Retinal pigment epithelial cell (primary cell): Measurements from ENCODE around the gene RXRA.

Source experiments
- DNase-seq: peaks from one replicate; pipeline ENCODE4 v3.0.0-alpha.2; 2010; ENCODE audit warnings: low read depth
- H3K4me3 ChIP-seq: 2 replicates; pipeline ENCODE4 v1.5.1; 2011; ENCODE audit warnings: mild to moderate bottlenecking, low read length, control low read depth, moderate library complexity
- TF ChIP-seq, protein P1 (sequence below): conservative IDR thresholded peaks from 2 replicates; pipeline ENCODE4 v1.5.1; 2011; ENCODE audit warnings: low read depth, low read length, control low read depth, inconsistent platforms

Gene RXRA

DNA sequence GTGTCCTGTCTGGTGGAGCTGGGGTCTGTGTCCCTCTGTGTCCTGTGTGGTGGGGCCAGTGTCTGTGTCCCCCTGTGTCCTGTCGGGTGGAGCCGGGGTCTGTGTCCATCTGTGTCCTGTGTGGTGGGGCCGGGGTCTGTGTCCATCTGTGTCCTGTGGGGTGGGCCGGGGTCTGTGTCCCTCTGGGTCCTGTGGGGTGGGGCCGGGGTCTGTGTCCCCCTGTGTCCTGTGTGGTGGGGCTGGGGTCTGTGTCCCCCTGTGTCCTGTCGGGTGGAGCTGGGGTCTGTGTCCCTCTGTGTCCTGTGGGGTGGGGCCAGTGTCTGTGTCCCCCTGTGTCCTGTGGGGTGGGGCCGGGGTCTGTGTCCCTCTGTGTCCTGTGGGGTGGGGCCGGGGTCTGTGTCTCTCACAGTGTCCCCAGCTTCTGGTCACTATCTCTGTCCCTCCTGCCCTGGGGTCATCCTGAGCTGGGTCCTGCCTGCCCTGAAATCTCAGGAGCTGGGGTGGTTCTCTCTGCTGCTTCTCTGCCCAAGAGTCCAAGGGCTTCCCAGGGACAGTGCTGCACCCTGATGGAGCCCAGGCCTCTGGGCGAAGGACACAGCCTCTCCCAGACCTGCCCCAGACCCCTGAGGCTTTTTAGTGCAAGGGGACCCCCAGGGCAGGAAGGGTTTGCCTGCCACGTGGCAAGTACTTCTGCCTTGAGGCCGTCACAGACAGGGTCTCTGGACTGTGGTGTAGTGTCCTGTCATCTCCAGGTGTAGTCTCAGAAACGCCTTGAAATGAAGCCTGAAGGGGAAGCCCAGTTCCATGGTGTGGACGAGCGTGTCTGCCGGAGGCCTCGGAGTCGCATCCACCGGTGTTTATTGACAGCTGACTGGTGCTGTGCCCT lies 131.3 kb downstream of the RXRA start:
- H3K4me3 ChIP-seq = no peak overlapping the region
- TF ChIP-seq, protein P1, sequence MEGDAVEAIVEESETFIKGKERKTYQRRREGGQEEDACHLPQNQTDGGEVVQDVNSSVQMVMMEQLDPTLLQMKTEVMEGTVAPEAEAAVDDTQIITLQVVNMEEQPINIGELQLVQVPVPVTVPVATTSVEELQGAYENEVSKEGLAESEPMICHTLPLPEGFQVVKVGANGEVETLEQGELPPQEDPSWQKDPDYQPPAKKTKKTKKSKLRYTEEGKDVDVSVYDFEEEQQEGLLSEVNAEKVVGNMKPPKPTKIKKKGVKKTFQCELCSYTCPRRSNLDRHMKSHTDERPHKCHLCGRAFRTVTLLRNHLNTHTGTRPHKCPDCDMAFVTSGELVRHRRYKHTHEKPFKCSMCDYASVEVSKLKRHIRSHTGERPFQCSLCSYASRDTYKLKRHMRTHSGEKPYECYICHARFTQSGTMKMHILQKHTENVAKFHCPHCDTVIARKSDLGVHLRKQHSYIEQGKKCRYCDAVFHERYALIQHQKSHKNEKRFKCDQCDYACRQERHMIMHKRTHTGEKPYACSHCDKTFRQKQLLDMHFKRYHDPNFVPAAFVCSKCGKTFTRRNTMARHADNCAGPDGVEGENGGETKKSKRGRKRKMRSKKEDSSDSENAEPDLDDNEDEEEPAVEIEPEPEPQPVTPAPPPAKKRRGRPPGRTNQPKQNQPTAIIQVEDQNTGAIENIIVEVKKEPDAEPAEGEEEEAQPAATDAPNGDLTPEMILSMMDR = no peak
- no peak for DNase-seq

DNA sequence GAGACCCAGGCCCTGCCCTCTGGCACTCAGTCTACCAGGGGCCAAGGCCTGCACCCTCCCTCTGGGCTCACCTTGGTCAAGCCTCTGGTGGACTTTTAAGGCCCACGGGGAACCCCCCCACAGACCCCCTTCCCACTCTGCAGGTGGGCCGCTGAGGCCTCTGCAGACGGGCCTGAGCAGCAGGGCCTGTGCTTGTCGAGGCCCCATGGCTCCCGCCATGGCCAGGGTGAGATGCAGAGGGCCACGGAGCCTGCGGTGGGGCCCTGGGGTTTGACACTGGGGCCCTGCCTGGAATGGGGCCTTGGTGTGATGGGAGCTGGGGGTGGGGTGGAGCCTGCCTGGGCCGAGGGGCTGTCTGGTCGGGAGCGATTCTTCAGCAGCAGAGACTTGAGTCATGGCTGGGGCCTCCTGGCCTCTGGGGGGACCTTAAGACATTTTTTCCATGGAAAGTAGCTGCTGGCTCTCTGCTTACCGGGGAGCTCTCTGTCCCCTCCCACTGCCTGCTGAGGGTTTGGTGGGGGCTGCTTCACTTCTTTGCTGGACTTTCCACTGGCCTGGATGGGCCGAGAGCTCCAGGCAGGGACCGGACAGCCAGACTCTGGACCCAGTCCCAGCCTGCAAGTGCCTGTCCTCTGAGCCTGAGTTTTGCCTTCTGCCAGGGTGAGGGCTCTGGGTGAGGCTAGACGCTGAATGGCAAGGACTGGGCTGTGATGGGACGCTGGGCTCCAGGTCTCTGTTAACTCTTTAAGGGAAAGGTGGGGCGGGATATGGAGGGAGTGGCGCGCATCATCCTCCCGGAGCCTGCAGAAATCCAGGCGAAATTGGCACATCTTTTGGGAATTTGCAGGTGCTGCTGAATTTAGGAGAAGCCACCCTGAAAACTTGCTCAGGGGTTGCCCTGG lies 132.2 kb downstream of the RXRA start:
- H3K4me3 ChIP-seq = no peak overlapping the region
- TF ChIP-seq, protein P1 = no peak
- no peak for DNase-seq

DNA sequence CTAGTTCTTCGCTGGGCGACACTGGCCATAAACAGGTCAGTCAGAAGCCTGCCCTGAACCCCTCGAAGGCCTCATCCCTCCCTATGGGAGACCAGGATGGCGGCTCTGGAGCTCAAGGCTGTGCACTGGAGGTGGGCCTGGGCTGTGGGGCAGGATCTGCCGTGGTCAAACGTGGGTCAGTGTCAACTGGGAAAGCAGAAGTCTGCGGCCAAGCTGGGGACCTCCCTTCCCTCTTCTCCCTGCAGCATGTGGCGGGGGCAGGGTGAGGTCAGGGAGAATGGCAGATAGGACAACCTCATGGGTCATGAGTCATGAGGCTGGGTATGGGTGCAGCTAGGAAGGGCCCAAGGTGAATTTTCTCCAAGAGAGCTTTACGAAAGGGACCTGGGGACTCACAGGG lies 132.9 kb downstream of the RXRA start:
- DNase-seq = no peak
- no peak overlapping the region for H3K4me3 ChIP-seq
- TF ChIP-seq, protein P1 = no peak

DNA sequence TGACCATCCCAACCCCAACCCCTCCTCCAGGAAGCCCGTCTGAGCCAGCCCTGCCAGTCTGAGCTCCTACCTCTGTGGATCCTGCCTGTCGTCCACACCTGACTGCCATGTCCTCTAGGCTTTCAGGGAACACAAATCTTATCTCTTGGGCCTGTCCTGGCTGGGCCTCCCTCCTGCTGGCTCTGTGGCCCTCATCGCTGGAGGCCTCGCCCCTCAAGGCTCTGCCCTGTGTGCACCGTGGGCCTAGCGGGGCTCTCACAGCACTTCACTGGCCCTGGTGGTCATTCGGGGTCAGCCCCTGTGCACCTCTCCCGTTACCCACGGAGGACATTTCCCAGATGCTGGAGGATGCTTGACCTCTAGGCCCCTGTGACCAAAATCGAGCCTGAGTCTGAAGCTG lies 133.3 kb downstream of the RXRA start:
- no peak for DNase-seq
- TF ChIP-seq, protein P1 = no peak
- H3K4me3 ChIP-seq = no peak overlapping the region

DNA sequence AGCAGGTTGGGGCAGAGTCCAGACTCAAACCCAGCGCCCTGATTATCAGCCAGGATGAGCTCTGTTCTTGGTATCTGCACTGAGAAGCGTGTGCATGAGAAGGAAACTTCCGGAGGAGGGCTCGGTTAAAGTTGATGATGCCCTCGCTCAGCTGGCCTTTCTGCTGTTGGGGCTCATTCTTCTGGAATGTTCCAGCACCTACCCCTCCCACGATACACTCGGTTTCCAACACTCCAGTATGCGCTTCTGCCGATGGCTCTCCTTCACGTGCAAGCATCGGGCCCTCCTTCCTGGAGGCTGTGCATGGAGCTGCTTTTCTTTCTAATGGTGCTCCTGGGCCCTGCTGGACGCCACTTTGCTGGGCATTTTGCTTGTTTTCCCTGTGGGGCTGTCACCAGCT lies 134.0 kb downstream of the RXRA start:
- TF ChIP-seq, protein P1 = no peak
- DNase-seq = no peak
- H3K4me3 ChIP-seq = no peak overlapping the region

DNA sequence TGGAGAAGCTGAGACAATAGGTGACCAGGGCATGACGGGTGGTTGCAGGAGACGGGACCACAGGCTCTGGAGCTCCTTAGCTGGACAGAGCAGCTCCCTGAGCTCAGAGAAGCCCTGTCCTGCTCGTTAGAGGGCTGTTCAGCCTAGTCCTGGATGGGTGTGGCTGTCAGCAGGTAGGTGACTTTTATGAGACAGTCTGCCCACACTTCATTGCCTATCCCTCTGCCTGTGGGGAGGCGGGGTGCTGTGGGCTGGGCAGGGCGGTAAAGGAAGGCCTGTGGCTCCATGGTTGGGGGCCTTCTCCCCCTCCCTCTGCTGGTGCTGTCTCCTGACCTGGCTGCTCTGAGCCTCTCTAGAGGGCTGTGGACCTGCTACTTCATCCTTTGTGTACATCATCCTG lies 134.6 kb downstream of the RXRA start:
- DNase-seq = no peak
- H3K4me3 ChIP-seq = no peak overlapping the region
- TF ChIP-seq, protein P1 = no peak
